Measurements from ENCODE around the gene GOLGA8A.

DNA sequence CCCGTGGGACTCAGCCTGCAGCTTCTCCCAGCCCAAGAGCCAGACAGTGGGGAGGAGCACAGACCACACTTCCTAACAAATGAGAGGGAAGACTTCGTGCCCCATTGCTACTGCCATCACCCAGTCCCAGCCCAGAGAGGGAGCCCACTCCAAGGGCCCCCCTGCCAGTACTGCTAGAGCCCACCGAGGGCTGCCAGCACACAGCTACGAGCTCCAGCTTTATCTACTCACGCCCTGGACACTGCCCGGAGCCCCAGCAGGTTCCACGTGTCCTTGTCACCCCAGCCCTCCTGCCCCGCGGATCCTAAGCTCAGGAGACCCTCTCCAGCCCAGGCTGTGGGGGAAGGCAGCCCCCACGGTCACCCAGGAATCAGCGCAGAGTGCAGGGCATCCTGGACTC is 1.9 kb downstream of the GOLGA8A start:
- TF ChIP-seq POLR2AphosphoS5 (IDR thresholded peaks at IDR 0.05; ENCODE audit: low read depth, low read length) (no peak), TAF1 (IDR thresholded peaks at IDR 0.05; ENCODE audit: borderline replicate concordance, insufficient read depth, low read length) (no peak), FOXP2 (optimal IDR thresholded peaks at IDR 0.05; ENCODE audit: borderline replicate concordance, extremely low read depth, extremely low read length, insufficient read depth) (no peak)

All from PFSK-1 (cell line).